NCI-H345 treated with DMSO at 0.1 percent for 48 hours (cell line): Measurements from ENCODE around the gene TP53TG3.
"Not testable (repeated sequence)": the region's sequence is repeated elsewhere in the genome, so short reads cannot be mapped to it uniquely, and the experiment has no call there.

ENCODE experiments used
- DNase-seq: peaks from one replicate; lab custom pipeline; 2025; ENCODE audit not compliant: unreplicated experiment; lab: John Stamatoyannopoulos, UW

TP53TG3 gene, protein sequence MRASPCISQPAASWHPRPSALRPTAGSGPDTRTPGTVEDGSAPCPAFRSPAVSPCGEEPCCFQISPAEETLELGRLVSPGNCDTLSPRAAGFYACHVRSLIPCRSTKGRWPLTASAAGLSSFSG

DNA sequence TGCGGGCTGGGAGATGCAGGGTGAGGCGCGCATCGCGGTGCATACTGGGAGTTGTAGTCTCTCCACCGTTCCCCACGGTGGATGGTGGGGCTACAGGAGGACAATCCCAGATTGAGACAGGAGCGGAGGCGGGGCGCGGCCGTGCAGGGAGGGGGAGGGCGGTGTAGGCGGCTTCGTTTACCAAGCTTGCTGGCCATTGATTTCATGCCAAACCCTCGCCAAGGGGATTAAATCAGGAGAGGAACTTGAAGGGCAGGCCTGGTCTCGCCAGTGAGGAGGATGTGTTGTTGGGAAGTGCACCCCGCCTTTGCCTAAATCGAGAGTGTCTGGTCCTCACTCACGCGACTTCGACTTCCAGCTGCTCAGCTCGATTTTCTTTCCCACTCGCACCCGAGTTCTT, at the start of gene TP53TG3:
Gene TP53TG3, minus strand, starts transcription at position 101 of the 400 bp plus-strand sequence. Its CDS starts 68 bp downstream, at position 33.
- DNase-seq: not testable (repeated sequence)

DNA sequence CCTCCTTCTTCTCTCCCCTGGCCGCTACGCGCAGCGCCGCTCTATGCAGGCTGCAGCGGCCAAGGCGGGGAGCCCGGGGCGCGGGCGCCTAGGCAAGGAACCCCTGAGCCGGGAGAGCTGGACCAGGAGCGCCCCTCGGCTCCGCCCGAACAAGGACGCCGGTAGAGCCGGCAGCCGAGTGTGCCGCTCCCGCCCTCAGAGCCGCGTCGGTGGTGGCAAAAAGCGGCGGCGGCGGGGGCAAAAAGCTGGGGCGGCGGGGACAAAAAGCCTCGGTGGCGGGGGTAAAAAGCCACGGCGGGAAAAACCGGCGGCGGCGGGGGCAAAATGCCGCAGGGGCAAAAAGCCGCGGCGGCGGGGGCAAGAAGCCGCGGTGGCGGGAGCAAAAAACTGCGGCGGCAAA, 25.1 kb downstream of the TP53TG3 start:
- not testable (repeated sequence) for DNase-seq

DNA sequence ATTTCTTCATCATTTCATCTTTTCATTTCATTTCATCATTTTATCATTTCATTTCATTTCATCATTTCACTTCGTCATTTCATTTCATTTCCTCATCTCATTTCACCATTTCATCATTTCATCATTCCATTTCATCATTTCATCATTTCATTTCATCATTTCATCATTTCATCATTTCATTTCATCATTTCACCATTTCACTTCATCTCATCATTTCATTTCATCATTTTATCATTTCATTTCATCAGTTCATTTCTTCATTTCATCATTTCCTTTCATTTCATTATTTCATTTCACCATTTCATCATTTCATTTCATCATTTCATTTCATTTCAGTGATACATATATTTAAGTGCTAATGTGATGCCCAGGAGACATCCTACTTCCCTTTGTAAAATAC, 28.4 kb downstream of the TP53TG3 start:
- not testable (repeated sequence) for DNase-seq

DNA sequence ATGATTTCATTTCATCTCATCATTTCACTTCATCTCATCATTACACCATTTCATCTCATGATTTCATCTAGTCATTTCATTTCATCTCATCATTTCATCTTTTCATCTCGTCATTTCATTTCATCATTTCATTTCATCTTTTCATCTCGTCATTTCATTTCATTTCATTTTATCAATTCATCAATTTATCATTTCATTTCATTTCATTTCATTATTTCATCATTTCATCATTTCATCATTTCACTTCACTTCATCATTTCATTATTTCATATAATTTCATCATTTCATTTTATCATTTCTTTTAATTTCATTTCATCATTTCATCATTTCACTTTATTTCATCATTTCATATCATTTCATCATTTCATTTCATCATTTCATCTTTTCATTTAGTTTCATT, 29.2 kb downstream of the TP53TG3 start:
- not testable (repeated sequence) for DNase-seq

DNA sequence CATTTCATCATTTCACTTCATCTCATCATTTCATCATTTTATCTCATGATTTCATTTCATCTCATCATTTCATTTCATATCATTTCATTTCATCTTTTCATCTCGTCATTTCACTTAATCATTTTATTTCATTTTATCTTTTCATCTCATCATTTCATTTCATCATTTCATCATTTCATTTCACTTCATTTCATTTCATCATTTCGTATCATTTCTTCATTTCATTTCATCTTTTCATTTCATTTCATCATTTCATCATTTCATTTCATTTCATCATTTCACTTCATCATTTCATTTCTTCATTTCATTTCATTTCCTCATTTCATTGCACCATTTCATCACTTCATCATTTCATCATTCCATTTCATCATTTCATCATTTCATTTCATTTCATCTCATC, 29.8 kb downstream of the TP53TG3 start:
- DNase-seq: not testable (repeated sequence)

DNA sequence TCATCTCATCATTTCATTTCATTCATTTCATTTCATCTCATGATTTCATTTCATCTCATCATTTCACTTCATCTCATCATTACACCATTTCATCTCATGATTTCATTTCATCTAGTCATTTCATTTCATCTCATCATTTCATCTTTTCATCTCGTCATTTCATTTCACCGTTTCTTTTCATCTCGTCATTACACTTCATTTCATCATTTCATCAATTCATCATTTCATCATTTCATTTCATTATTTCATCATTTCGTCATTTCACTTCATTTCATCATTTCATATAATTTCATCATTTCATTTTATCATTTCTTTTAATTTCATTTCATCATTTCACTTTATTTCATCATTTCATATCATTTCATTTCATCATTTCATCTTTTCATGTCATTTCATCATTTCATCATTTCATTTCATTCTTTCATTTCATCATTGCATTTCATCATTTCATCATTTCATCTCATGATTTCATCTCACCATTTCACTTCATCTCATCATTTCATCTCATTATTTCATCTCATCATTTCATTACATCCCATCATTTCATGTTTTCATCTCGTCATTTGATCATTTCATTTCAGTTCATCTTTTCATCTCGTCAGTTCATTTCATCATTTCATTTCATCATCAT, 30.6 kb downstream of the TP53TG3 start:
- DNase-seq: not testable (repeated sequence)

DNA sequence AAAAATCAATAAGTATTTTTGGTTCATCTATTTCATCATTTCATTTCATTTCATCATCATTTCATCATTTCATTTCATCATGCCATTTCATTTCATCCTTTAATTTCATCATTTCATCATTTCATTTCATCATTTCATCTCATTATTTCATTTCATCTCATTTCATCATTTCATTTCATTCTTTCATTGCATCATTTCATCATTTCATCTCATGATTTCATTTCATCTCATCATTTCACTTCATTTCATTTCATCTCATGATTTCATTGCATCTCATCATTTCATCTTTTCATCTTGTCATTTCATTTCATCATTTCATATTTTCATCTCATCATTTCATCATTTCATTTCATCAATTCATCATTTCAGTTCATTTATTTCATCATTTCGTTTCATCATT, 31.2 kb downstream of the TP53TG3 start:
- not testable (repeated sequence) for DNase-seq

DNA sequence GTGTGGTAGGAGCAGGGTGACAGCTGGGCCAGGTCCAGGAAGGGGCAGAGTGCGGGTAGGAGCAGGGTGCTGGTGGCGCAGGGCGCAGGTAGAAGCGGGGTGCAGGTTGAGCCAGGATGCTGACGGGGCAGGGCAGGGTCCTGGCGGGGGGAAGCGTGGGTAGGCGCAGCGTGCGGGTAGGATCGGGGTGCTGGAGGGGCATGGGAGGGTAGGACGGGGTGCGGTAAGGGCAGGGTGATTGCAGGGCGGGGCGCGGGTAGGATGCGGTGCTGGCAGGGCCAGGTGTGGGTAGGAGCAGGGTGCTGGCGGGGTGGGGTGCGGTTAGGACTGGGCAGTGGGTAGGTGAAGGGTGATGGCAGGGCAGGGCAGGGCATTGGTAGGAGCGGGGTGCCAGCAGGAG, 38.4 kb downstream of the TP53TG3 start:
- DNase-seq: not testable (repeated sequence)

DNA sequence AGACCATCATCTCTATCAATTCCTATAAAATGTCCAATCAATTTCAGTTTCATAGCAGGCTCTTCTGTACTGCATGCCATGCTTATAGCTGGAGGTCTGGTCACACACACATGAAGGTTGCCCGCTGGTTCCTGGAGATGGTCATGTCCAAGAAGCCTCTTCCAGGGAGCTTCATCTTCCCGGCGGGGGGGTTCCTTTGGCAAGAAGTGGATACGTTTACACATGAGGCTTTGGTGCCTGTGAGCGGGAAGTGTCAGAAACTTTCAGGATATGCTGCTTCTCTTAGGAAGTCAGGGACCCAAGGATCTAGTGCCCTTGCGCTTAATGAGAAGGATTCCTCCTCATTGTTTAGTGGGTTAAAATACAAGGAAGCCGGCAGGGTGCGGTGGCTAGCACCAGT, 43.9 kb downstream of the TP53TG3 start:
- DNase-seq: not testable (repeated sequence)
